ENCODE measurements around the gene HOXC9.

HOXC9 gene

DNA sequence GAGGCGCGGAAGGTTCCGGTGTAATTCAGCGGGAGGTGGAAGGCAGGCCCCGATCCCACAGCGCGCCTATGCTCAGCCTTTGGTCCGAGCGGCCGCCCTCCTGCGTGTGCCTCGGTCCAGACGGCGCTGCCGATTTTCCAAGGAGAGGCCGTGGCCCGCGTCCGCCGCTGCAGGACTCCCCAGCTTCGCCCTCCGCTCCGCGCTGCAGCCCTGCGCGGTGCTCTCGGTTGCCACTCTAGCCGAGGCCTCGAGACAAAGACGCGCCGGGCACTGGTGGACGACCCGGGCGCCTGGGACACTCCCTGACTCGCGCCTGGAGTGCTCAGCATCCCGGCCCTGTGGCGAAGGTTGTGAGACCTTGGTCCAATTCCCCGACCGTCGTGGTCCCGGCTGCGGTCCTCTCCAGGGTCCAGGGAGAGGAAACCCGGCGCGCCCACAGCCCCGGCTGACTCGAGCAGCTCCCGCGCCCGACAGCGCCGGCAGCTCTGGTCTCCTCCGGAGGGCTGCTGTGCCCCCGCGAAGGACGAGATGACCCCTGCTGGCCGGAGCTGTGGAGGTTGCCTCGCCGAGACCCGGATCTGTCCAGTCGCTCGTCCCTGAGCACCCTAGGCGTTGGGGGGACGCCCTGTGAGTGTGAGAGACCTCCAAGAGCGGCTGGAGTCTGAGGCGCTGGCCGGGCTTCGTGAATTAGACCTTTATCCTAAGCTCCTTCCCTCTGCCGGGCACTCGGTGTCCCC is 38.8 kb upstream of the HOXC9 start:
- H3K4ac ChIP-seq (ENCODE audit: low read depth, low read length), result no peak overlapping the region
- H3K9ac ChIP-seq (ENCODE audit: low read length), result no peak overlapping the region
- DNase-seq, result no peak
- peaks cover 96% of the 10 kb centered on the region for H3K27me3 ChIP-seq (ENCODE audit: insufficient read depth, low read length, poor library complexity)
- H3K4me2 ChIP-seq (ENCODE audit: low read length), result no peak overlapping the region
- H3K56ac ChIP-seq (ENCODE audit: low read length), result no peak overlapping the region
- H2BK120ac ChIP-seq (ENCODE audit: low read depth, low read length), result no peak overlapping the region
- no peaks in the 10 kb centered on the region for H3K36me3 ChIP-seq (ENCODE audit: control insufficient read depth, insufficient read depth, low read length)
- no peaks in the 10 kb centered on the region for H3K79me1 ChIP-seq (ENCODE audit: low read length)
- no peaks in the 10 kb centered on the region for H3K79me2 ChIP-seq (ENCODE audit: control insufficient read depth, insufficient read depth, low read length)
- H3K4me1 ChIP-seq (ENCODE audit: control insufficient read depth, low read depth, low read length), result no peaks in the 10 kb centered on the region
- peak overlapping the region; percentile 66 for H3K23ac ChIP-seq (ENCODE audit: low read length)
- H3K4me3 ChIP-seq (ENCODE audit: low read length), result no peak overlapping the region
- H2BK15ac ChIP-seq (replicated peaks; ENCODE audit: low read depth), result no peak overlapping the region
- no peak overlapping the region for H4K5ac ChIP-seq (ENCODE audit: low read length)
- no peak overlapping the region for H4K8ac ChIP-seq (ENCODE audit: low read depth, low read length)
- H3K18ac ChIP-seq (ENCODE audit: low read length), result no peak overlapping the region
- WGBS (ENCODE audit: extremely low coverage, insufficient coverage, low lambda C conversion rate), result no CpG with 5 or more reads among the region's 72 CpGs
- H3K27ac ChIP-seq (ENCODE audit: low read depth, low read length), result no peak overlapping the region
- H2BK5ac ChIP-seq (ENCODE audit: low read length), result no peak overlapping the region
- H2AK5ac ChIP-seq (ENCODE audit: low read length), result no peak overlapping the region

DNA sequence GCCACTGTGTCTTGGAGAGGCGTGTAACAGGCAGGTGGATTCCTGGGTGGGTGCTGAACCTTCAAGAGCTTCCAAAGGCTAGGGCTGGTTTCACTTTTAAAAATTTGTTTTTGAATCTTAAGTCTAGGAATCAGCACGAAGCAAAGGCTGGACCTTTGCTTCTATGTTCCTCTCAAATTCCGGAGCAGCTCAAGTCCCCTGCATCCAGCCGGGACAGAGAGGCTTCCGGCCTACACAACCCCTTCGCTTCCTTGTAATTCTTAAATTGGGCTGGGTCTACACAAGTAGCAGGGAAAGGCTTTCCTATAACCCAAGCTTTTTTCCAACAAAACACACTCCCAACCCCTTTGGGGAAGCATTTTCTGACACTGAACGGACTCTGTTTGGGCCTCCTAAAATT is 37.0 kb upstream of the HOXC9 start:
- no peak overlapping the region for H2AK5ac ChIP-seq (ENCODE audit: low read length)
- no peak overlapping the region for H3K9ac ChIP-seq (ENCODE audit: low read length)
- H3K79me2 ChIP-seq (ENCODE audit: control insufficient read depth, insufficient read depth, low read length), result no peaks in the 10 kb centered on the region
- no peak overlapping the region for H3K4ac ChIP-seq (ENCODE audit: low read depth, low read length)
- no peak overlapping the region for H3K23ac ChIP-seq (ENCODE audit: low read length)
- H2BK15ac ChIP-seq (replicated peaks; ENCODE audit: low read depth), result no peak overlapping the region
- H3K27ac ChIP-seq (ENCODE audit: low read depth, low read length), result no peak overlapping the region
- H3K4me2 ChIP-seq (ENCODE audit: low read length), result no peak overlapping the region
- no peak overlapping the region for H4K8ac ChIP-seq (ENCODE audit: low read depth, low read length)
- H3K4me3 ChIP-seq (ENCODE audit: low read length), result no peak overlapping the region
- no peak overlapping the region for H3K18ac ChIP-seq (ENCODE audit: low read length)
- no peak overlapping the region for H2BK120ac ChIP-seq (ENCODE audit: low read depth, low read length)
- no peaks in the 10 kb centered on the region for H3K79me1 ChIP-seq (ENCODE audit: low read length)
- H3K56ac ChIP-seq (ENCODE audit: low read length), result no peak overlapping the region
- WGBS (ENCODE audit: extremely low coverage, insufficient coverage, low lambda C conversion rate), result no CpG with 5 or more reads among the region's 7 CpGs
- no peak overlapping the region for H2BK5ac ChIP-seq (ENCODE audit: low read length)
- no peaks in the 10 kb centered on the region for H3K36me3 ChIP-seq (ENCODE audit: control insufficient read depth, insufficient read depth, low read length)
- H3K27me3 ChIP-seq (ENCODE audit: insufficient read depth, low read length, poor library complexity), result peaks cover 96% of the 10 kb centered on the region
- H3K4me1 ChIP-seq (ENCODE audit: control insufficient read depth, low read depth, low read length), result no peaks in the 10 kb centered on the region
- no peak for DNase-seq
- no peak overlapping the region for H4K5ac ChIP-seq (ENCODE audit: low read length)

DNA sequence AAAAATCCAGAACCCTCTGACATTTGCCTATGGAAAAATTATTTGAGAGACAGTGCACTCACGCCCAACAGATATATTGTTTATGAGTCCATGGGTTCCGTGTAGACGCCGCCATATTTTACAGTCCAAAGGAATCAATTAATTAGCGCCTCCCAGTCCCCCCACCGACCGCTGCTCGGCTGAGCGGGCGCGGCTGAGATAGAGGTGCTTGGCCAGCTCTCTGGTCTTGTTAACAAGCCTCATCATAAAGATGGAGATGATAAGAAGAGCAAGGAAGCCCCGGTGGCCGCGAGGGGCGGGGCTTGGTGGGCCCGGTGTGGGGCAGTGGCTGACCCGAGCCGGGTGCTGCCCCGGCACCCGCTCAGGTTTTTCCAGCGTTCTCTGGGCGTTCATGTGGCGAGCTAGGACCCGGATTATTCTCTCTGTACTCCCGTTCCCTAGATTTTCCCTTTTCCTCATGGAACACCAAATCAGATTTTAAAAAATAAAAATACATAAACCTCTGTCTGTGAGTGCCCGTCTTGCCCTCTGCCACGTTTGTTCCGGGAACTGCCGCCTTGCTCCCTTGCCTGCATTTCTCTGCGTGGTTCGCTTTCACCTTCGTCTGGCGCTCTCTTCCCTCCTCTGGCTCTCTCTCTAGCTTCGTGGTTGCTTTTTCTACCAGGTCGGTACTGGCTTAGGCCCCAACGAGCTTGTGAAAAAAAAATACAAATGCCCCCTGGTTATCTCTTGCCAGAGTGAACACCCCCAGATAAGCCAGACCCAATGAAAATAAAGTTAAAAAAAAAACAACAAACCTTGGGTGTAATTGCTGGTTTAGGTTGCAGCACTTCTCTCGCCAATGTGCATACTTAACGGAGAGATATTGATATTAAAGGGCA is 36.3 kb upstream of the HOXC9 start:
- Histone ChIP-seq H3K4me3 (ENCODE audit: low read length) (no peak overlapping the region), H3K4ac (ENCODE audit: low read depth, low read length) (no peak overlapping the region), H2AK5ac (ENCODE audit: low read length) (no peak overlapping the region), H3K4me1 (ENCODE audit: control insufficient read depth, low read depth, low read length) (no peaks in the 10 kb centered on the region), H3K18ac (ENCODE audit: low read length) (no peak overlapping the region), H3K79me1 (ENCODE audit: low read length) (no peaks in the 10 kb centered on the region), H3K27ac (ENCODE audit: low read depth, low read length) (no peak overlapping the region), H2BK15ac (replicated peaks; ENCODE audit: low read depth) (no peak overlapping the region), H4K5ac (ENCODE audit: low read length) (no peak overlapping the region), H3K9ac (ENCODE audit: low read length) (no peak overlapping the region), H2BK5ac (ENCODE audit: low read length) (no peak overlapping the region), H3K27me3 (ENCODE audit: insufficient read depth, low read length, poor library complexity) (peaks cover 96% of the 10 kb centered on the region), H3K4me2 (ENCODE audit: low read length) (no peak overlapping the region), H2BK120ac (ENCODE audit: low read depth, low read length) (no peak overlapping the region), H3K56ac (ENCODE audit: low read length) (no peak overlapping the region), H3K79me2 (ENCODE audit: control insufficient read depth, insufficient read depth, low read length) (no peaks in the 10 kb centered on the region), H3K23ac (ENCODE audit: low read length) (no peak overlapping the region), H4K8ac (ENCODE audit: low read depth, low read length) (no peak overlapping the region), H3K36me3 (ENCODE audit: control insufficient read depth, insufficient read depth, low read length) (no peaks in the 10 kb centered on the region)
- no CpG with 5 or more reads among the region's 38 CpGs for WGBS (ENCODE audit: extremely low coverage, insufficient coverage, low lambda C conversion rate)
- DNase-seq, result no peak

DNA sequence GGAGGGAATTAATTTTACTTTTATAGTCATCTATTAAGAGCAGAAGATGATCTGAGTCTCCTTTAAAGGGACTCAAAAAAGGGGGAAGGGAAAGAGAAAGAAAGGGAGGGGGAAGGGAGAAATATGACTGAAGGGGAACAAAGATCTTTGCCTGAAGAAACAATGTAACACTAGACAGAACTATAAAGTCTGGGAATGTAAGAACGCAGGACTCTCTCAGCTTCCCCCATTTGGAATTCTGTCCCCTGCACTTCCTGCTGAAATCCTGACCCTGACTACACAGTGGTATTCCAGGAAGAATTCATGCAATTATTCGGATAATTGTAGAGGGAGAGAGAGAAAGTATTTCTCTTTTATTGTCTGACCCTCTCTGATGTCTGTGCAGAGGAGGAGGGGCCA is 35.6 kb upstream of the HOXC9 start:
- Histone ChIP-seq H2BK5ac (ENCODE audit: low read length) (no peak overlapping the region), H4K8ac (ENCODE audit: low read depth, low read length) (no peak overlapping the region), H3K27ac (ENCODE audit: low read depth, low read length) (no peak overlapping the region), H3K23ac (ENCODE audit: low read length) (no peak overlapping the region), H3K4me1 (ENCODE audit: control insufficient read depth, low read depth, low read length) (no peaks in the 10 kb centered on the region), H3K4me2 (ENCODE audit: low read length) (no peak overlapping the region), H3K79me2 (ENCODE audit: control insufficient read depth, insufficient read depth, low read length) (no peaks in the 10 kb centered on the region), H3K79me1 (ENCODE audit: low read length) (no peaks in the 10 kb centered on the region), H4K5ac (ENCODE audit: low read length) (no peak overlapping the region), H2BK120ac (ENCODE audit: low read depth, low read length) (no peak overlapping the region), H2BK15ac (replicated peaks; ENCODE audit: low read depth) (no peak overlapping the region), H3K56ac (ENCODE audit: low read length) (no peak overlapping the region), H3K36me3 (ENCODE audit: control insufficient read depth, insufficient read depth, low read length) (no peaks in the 10 kb centered on the region), H3K9ac (ENCODE audit: low read length) (no peak overlapping the region), H3K4ac (ENCODE audit: low read depth, low read length) (no peak overlapping the region), H3K4me3 (ENCODE audit: low read length) (no peak overlapping the region), H3K27me3 (ENCODE audit: insufficient read depth, low read length, poor library complexity) (peaks cover 98% of the 10 kb centered on the region), H3K18ac (ENCODE audit: low read length) (no peak overlapping the region), H2AK5ac (ENCODE audit: low read length) (no peak overlapping the region)
- WGBS (ENCODE audit: extremely low coverage, insufficient coverage, low lambda C conversion rate), result no CpG with 5 or more reads among the region's 2 CpGs
- no peak for DNase-seq

DNA sequence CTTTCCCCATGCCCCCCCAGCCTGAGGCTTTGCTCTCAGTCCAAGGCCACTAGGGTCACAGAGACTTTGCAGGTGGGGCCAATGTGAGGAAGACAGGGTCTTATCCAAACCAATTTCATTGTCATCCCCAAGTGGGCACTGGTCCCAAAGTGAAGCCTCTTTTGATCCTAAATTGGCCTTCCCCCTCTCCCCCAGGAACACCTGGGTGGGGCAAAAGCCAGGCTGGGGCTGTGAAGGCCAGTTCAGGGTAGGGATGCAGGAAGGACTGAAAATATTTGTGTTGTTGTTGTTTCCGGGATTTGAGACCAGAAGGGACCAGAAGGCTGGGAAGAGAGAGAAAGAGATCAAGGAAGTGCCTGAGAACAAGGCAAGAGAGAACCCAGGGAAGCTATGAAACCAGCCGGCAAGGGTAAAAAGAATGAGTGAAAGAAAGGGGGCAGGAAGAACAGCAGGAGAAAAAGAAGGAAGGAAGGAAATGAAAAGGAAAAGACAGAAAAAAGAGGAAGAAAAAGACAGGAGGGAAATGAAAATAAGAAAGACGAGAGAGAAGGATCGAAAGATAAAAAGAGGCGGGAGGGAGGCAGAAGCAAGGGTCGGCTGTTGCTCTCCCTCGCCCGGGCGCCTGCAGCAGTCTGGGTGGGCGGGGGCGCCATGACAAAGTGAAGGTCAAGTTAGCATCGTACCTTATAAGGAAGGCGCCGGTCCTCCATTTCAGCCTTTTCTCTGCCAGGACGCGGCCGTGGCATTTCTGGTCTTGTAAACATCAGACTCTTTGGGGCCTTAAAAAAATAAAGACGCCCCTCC is 34.5 kb upstream of the HOXC9 start:
- Histone ChIP-seq H3K56ac (ENCODE audit: low read length) (no peak overlapping the region), H4K5ac (ENCODE audit: low read length) (no peak overlapping the region), H3K79me1 (ENCODE audit: low read length) (no peaks in the 10 kb centered on the region), H3K23ac (ENCODE audit: low read length) (no peak overlapping the region), H3K79me2 (ENCODE audit: control insufficient read depth, insufficient read depth, low read length) (no peaks in the 10 kb centered on the region), H3K18ac (ENCODE audit: low read length) (no peak overlapping the region), H2AK5ac (ENCODE audit: low read length) (no peak overlapping the region), H2BK15ac (replicated peaks; ENCODE audit: low read depth) (no peak overlapping the region), H3K9ac (ENCODE audit: low read length) (no peak overlapping the region), H3K27me3 (ENCODE audit: insufficient read depth, low read length, poor library complexity) (peaks cover 98% of the 10 kb centered on the region), H2BK120ac (ENCODE audit: low read depth, low read length) (no peak overlapping the region), H3K36me3 (ENCODE audit: control insufficient read depth, insufficient read depth, low read length) (no peaks in the 10 kb centered on the region), H3K4me3 (ENCODE audit: low read length) (no peak overlapping the region), H3K4me2 (ENCODE audit: low read length) (no peak overlapping the region), H3K4me1 (ENCODE audit: control insufficient read depth, low read depth, low read length) (no peaks in the 10 kb centered on the region), H3K4ac (ENCODE audit: low read depth, low read length) (no peak overlapping the region), H3K27ac (ENCODE audit: low read depth, low read length) (no peak overlapping the region), H2BK5ac (ENCODE audit: low read length) (no peak overlapping the region), H4K8ac (ENCODE audit: low read depth, low read length) (no peak overlapping the region)
- WGBS (ENCODE audit: extremely low coverage, insufficient coverage, low lambda C conversion rate), result no CpG with 5 or more reads among the region's 18 CpGs
- DNase-seq, result peak; percentile 71

Data from mesendoderm (in vitro differentiated cells).